Measurements from ENCODE around the gene SYT15. TPM values are rescaled to one million over a fixed set of nuclear protein-coding genes. Genes with fewer than 3 reads are reported as not detected.
A peak's percentile ranks its signal among the peaks of the same experiment; 100 is the strongest.

The SYT15 gene
- total and polyA plus RNA-seq, 2 donors (not counting 1 experiment from before 2014, with no cell fraction given), result 0.18 to 0.94 TPM

DNA sequence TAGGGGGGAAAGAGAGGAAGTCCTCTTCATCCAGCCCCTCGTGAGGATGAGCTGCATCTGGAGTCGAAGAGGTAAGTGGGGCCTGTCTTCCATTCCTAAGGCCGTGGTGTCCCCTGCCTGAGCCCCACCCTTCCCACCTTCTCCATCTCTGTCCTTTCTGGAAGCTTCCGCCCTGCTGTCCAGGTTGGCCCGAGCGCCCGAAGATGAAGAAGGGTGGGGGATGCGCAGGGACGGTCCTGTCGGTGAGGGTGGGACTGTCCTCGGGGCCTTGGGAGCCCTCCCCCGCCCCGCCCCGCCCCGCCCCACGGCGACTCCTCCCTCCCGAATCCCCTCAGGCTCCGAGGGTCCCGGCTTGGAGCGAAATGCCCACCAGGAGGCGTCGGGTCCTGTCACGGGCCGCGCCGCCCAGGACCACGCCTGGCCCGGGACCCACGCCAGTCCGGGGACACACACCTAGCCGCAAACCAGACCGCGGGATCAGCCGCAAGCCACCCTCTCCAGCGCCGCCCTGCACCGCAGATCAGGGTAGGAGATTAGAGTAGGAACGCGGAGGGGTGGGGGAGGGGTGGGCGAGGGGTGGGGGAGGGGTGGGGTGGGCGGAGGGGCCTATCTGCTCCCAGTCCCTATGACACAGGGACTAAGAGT, 37.8 kb upstream of the SYT15 start:
- Histone ChIP-seq H3K9ac (ENCODE audit: low read length) (no peak overlapping the region), H3K9me3 (ENCODE audit: control extremely low read depth in 1 of 3, control insufficient read depth in 2 of 3, insufficient read depth in 1 of 3, low read length in 2 of 3) (peaks cover 0 to 5% (median 0%) of the 10 kb centered on the region in 3 donors), H3K79me2 (ENCODE audit: control insufficient read depth, insufficient read depth, low read length) (no peaks in the 10 kb centered on the region), H3K4me1 (ENCODE audit: control insufficient read depth in 2 of 2, insufficient read depth in 2 of 2, low read length in 2 of 2) (peaks cover 0 to 5% of the 10 kb centered on the region in 2 donors), H2AFZ (ENCODE audit: insufficient read depth, low read depth, low read length, poor library complexity, severe bottlenecking) (no peak overlapping the region), H3K36me3 (replicated peaks in 1 of 2; ENCODE audit: control extremely low read depth in 1 of 2, control insufficient read depth in 1 of 2, extremely low read depth in 1 of 2, insufficient read depth in 2 of 2, low read length in 1 of 2) (no peaks in the 10 kb centered on the region), H3K27me3 (replicated peaks in 1 of 4; ENCODE audit: control extremely low read depth in 1 of 4, control insufficient read depth in 3 of 4, insufficient read depth in 4 of 4, low read length in 3 of 4) (peaks cover 0 to 42% (median 14%) of the 10 kb centered on the region in 4 experiments), H3K27ac (ENCODE audit: low read length in 2 of 2) (no peak overlapping the region), H3K4me2 (replicated peaks; ENCODE audit: low read depth, low read length, poor library complexity, severe bottlenecking) (peak overlapping the region; percentile 26), H4K20me1 (ENCODE audit: control insufficient read depth, insufficient read depth, low read length, poor library complexity, severe bottlenecking) (no peaks in the 10 kb centered on the region), H3K4me3 (ENCODE audit: control extremely low read depth in 1 of 5, extremely low read depth in 1 of 5, insufficient read depth in 1 of 5, low read depth in 2 of 5, low read length in 4 of 5) (no peak overlapping the region)
- 8% methylated on average over 17 of the region's 42 CpGs for WGBS (ENCODE audit: insufficient coverage)
- CTCF ChIA-PET, result interaction anchor here (0.8 kb wide), 1 partner anchor 13 kb away, joined by 3 read pairs; no protein-coding TSS in a partner anchor
- no peak overlapping the region for H3K4me3 Mint-ChIP-seq
- ATAC-seq (ENCODE audit: low read depth) (peak; percentile 24), DNase-seq (no peak)
- POLR2A ChIA-PET, result no interaction called here
- no peak overlapping the region for H3K27ac Mint-ChIP-seq
- H3K9me3 Mint-ChIP-seq (ENCODE audit: insufficient read depth), result no peaks in the 10 kb centered on the region
- peaks cover 7% of the 10 kb centered on the region for H3K4me1 Mint-ChIP-seq
- no peak for TF ChIP-seq EZH2 (IDR thresholded peaks at IDR 0.05; ENCODE audit: borderline replicate concordance, insufficient read depth, low read depth, low read length, poor library complexity, severe bottlenecking)
- TF ChIP-seq, protein P1, sequence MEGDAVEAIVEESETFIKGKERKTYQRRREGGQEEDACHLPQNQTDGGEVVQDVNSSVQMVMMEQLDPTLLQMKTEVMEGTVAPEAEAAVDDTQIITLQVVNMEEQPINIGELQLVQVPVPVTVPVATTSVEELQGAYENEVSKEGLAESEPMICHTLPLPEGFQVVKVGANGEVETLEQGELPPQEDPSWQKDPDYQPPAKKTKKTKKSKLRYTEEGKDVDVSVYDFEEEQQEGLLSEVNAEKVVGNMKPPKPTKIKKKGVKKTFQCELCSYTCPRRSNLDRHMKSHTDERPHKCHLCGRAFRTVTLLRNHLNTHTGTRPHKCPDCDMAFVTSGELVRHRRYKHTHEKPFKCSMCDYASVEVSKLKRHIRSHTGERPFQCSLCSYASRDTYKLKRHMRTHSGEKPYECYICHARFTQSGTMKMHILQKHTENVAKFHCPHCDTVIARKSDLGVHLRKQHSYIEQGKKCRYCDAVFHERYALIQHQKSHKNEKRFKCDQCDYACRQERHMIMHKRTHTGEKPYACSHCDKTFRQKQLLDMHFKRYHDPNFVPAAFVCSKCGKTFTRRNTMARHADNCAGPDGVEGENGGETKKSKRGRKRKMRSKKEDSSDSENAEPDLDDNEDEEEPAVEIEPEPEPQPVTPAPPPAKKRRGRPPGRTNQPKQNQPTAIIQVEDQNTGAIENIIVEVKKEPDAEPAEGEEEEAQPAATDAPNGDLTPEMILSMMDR (IDR thresholded peaks at IDR 0.05), result no peak
- peaks cover 61% of the 10 kb centered on the region for H3K27me3 Mint-ChIP-seq
- intact Hi-C loops (cut with micrococcal nuclease), result no loop called here

DNA sequence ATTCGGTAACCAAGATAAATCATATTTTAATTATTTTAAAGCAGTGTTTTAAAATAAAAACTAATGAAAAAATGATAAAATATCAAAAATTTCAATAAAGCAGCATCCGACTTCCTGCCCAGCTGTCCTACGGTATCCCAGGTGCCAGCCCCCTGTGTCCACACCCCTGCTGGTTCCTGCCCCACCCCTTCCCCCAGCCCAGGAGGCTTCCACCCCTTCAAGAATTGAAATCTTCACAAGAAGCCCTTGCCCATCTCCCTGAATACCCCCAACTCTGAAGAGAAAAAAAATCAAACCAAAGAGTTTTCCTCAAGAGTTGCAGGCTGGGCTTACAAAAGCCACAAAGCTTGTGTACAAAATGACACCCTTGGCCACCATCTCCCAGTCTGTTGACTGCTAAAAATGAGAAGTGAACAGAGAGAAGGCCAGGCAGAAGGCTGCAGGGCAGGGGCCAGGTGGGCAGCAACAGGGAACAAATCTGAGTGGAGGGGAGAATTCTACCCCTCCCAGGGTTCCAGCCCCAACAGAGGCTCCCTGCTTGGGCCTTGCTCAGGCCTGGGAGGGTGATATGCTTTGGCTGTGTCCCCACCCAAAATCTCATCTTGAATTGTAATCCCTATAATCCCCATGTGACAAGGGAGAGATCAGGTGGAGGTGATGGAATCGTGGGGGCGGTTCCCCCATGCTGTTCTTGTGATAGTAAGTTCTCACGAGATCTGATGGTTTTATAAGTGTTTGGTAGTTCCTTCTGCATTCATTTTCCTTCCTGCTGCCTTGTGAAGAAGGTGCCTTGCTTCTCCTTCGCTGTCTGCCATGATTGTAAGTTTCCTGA, 37.0 kb upstream of the SYT15 start:
- no peak overlapping the region for H3K4me3 Mint-ChIP-seq

More for the DNA sequence above, 37.0 kb upstream of the SYT15 start:
- H2AFZ ChIP-seq (ENCODE audit: insufficient read depth, low read depth, low read length, poor library complexity, severe bottlenecking), result no peak overlapping the region
- Mint-ChIP-seq H3K27me3 (peaks cover 53% of the 10 kb centered on the region), H3K4me1 (peaks cover 7% of the 10 kb centered on the region), H3K9me3 (ENCODE audit: insufficient read depth) (no peaks in the 10 kb centered on the region), H3K27ac (no peak overlapping the region)
- ChIA-PET CTCF (no interaction called here), POLR2A (no interaction called here)
- no peak overlapping the region for H3K9ac ChIP-seq (ENCODE audit: low read length)
- H3K27ac ChIP-seq (ENCODE audit: low read length in 2 of 2), result no peak overlapping the region
- H3K36me3 ChIP-seq (replicated peaks in 1 of 2; ENCODE audit: control extremely low read depth in 1 of 2, control insufficient read depth in 1 of 2, extremely low read depth in 1 of 2, insufficient read depth in 2 of 2, low read length in 1 of 2), result no peaks in the 10 kb centered on the region
- no peak for TF ChIP-seq EZH2 (IDR thresholded peaks at IDR 0.05; ENCODE audit: borderline replicate concordance, insufficient read depth, low read depth, low read length, poor library complexity, severe bottlenecking)
- TF ChIP-seq, protein P1 (IDR thresholded peaks at IDR 0.05), result no peak
- H3K4me1 ChIP-seq (ENCODE audit: control insufficient read depth in 2 of 2, insufficient read depth in 2 of 2, low read length in 2 of 2), result peaks cover 0 to 5% of the 10 kb centered on the region in 2 donors
- WGBS (ENCODE audit: insufficient coverage), result 77% methylated on average over 6 of the region's 7 CpGs
- no peak for ATAC-seq (ENCODE audit: low read depth)
- H4K20me1 ChIP-seq (ENCODE audit: control insufficient read depth, insufficient read depth, low read length, poor library complexity, severe bottlenecking), result no peaks in the 10 kb centered on the region
- no peak for DNase-seq
- intact Hi-C loops (cut with micrococcal nuclease), result no loop called here
- H3K9me3 ChIP-seq (ENCODE audit: control extremely low read depth in 1 of 3, control insufficient read depth in 2 of 3, insufficient read depth in 1 of 3, low read length in 2 of 3), result peaks cover 0 to 5% (median 0%) of the 10 kb centered on the region in 3 donors
- no peak overlapping the region for H3K4me3 ChIP-seq (ENCODE audit: control extremely low read depth in 1 of 5, extremely low read depth in 1 of 5, insufficient read depth in 1 of 5, low read depth in 2 of 5, low read length in 4 of 5)
- no peaks in the 10 kb centered on the region for H3K79me2 ChIP-seq (ENCODE audit: control insufficient read depth, insufficient read depth, low read length)
- H3K27me3 ChIP-seq (replicated peaks in 1 of 4; ENCODE audit: control extremely low read depth in 1 of 4, control insufficient read depth in 3 of 4, insufficient read depth in 4 of 4, low read length in 3 of 4), result peaks cover 0 to 35% (median 12%) of the 10 kb centered on the region in 4 experiments
- H3K4me2 ChIP-seq (replicated peaks; ENCODE audit: low read depth, low read length, poor library complexity, severe bottlenecking), result no peak overlapping the region
